ENCODE measurements around the gene PCDHGA1. TPM values are rescaled to one million over a fixed set of nuclear protein-coding genes. Genes with fewer than 3 reads are reported as not detected.
A peak's percentile ranks its signal among the peaks of the same experiment; 100 is the strongest.

PCDHGA1 gene
- polyA plus RNA-seq, 1 experiment, result 1.8 TPM

GRCh38 chr5:141477815-141478214 lies 147.5 kb downstream of the PCDHGA1 start:
- POLR2A ChIA-PET, result no interaction called here
- Histone ChIP-seq H3K4me3 (ENCODE audit: low read depth, low read length) (peak overlapping the region; percentile 53), H3K27me3 (ENCODE audit: control insufficient read depth, insufficient read depth, low read length) (no peaks in the 10 kb centered on the region), H3K36me3 (ENCODE audit: control insufficient read depth, insufficient read depth, low read length) (no peaks in the 10 kb centered on the region)
- DNase-seq (ENCODE audit: low read depth), result no peak
- TF ChIP-seq, protein P1, sequence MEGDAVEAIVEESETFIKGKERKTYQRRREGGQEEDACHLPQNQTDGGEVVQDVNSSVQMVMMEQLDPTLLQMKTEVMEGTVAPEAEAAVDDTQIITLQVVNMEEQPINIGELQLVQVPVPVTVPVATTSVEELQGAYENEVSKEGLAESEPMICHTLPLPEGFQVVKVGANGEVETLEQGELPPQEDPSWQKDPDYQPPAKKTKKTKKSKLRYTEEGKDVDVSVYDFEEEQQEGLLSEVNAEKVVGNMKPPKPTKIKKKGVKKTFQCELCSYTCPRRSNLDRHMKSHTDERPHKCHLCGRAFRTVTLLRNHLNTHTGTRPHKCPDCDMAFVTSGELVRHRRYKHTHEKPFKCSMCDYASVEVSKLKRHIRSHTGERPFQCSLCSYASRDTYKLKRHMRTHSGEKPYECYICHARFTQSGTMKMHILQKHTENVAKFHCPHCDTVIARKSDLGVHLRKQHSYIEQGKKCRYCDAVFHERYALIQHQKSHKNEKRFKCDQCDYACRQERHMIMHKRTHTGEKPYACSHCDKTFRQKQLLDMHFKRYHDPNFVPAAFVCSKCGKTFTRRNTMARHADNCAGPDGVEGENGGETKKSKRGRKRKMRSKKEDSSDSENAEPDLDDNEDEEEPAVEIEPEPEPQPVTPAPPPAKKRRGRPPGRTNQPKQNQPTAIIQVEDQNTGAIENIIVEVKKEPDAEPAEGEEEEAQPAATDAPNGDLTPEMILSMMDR (IDR thresholded peaks at IDR 0.05; ENCODE audit: insufficient read depth, low read depth, low read length), result no peak
- CTCF ChIA-PET, result interaction anchor here (0.8 to 4.9 kb wide), 12 partner anchors 9 to 86 kb away, joined by 3 to 46 read pairs (median 6); partner anchors contain the start of genes PCDHGA12, PCDHGB7 and PCDHGC5

- Histone ChIP-seq H3K4me3 (ENCODE audit: low read depth, low read length) (peak overlapping the region; percentile 53), H3K36me3 (ENCODE audit: control insufficient read depth, insufficient read depth, low read length) (no peaks in the 10 kb centered on the region), H3K27me3 (ENCODE audit: control insufficient read depth, insufficient read depth, low read length) (no peaks in the 10 kb centered on the region)
- ChIA-PET POLR2A (interaction anchor here (0.6 kb wide), 1 partner anchor 10 kb away, joined by 3 read pairs; the partner anchor contains the start of gene PCDHGC5), CTCF (interaction anchor here (0.6 to 4.9 kb wide), 14 partner anchors 8 to 123 kb away, joined by 3 to 46 read pairs (median 4); partner anchors contain the start of genes PCDHGA4, PCDHGB7 and PCDHGC5)
- no peak for DNase-seq (ENCODE audit: low read depth)
- TF ChIP-seq, protein P1 (IDR thresholded peaks at IDR 0.05; ENCODE audit: insufficient read depth, low read depth, low read length), result peak; percentile 44
Measured at GRCh38 chr5:141478321-141478945, 148.1 kb downstream of the PCDHGA1 start.

DNA sequence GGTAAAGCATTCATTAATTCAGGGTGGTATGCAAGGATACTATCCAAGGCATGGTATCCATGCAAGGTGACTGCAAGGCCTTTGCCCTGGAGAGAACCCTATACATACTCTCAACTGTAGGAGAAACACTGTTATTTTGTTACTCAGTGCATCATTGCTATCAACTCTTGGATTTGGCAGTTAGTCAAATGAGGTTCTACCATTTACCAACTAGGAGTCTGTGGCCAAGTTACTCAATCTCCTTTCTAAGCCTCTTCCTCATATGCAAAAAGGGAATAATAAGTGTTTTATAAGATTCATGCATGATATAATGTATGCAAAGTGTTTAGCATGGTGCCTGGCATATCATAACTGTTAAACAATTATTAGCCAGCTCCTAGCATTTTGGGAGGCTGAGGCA lies 149.5 kb downstream of the PCDHGA1 start:
- H3K27me3 ChIP-seq (ENCODE audit: control insufficient read depth, insufficient read depth, low read length), result no peaks in the 10 kb centered on the region
- ChIA-PET CTCF (interaction anchor here (0.6 to 1.7 kb wide), 3 partner anchors 78 to 307 kb away, joined by 3 to 6 read pairs (median 3); no protein-coding TSS in a partner anchor), POLR2A (no interaction called here)
- no peaks in the 10 kb centered on the region for H3K36me3 ChIP-seq (ENCODE audit: control insufficient read depth, insufficient read depth, low read length)
- TF ChIP-seq, protein P1 (IDR thresholded peaks at IDR 0.05; ENCODE audit: insufficient read depth, low read depth, low read length), result no peak
- no peak overlapping the region for H3K4me3 ChIP-seq (ENCODE audit: low read depth, low read length)
- DNase-seq (ENCODE audit: low read depth), result no peak

- CTCF ChIA-PET, result interaction anchor here (0.6 to 2.6 kb wide), 5 partner anchors 9 to 74 kb away, joined by 3 to 5 read pairs (median 3); no protein-coding TSS in a partner anchor
- peaks cover 9% of the 10 kb centered on the region; the same call in 1 of the 2 replicates for H3K36me3 ChIP-seq (ENCODE audit: control insufficient read depth, insufficient read depth, low read length)
- no peak for DNase-seq (ENCODE audit: low read depth)
- TF ChIP-seq, protein P1 (IDR thresholded peaks at IDR 0.05; ENCODE audit: insufficient read depth, low read depth, low read length), result no peak
- no peak overlapping the region for H3K4me3 ChIP-seq (ENCODE audit: low read depth, low read length)
- H3K27me3 ChIP-seq (ENCODE audit: control insufficient read depth, insufficient read depth, low read length), result no peaks in the 10 kb centered on the region
- POLR2A ChIA-PET, result no interaction called here
Measured at GRCh38 chr5:141483902-141484301, 153.6 kb downstream of the PCDHGA1 start.

- TF ChIP-seq, protein P1 (IDR thresholded peaks at IDR 0.05; ENCODE audit: insufficient read depth, low read depth, low read length), result no peak
- Histone ChIP-seq H3K4me3 (ENCODE audit: low read depth, low read length) (no peak overlapping the region), H3K36me3 (ENCODE audit: control insufficient read depth, insufficient read depth, low read length) (peaks cover 9% of the 10 kb centered on the region; the same call in 1 of the 2 replicates), H3K27me3 (ENCODE audit: control insufficient read depth, insufficient read depth, low read length) (no peaks in the 10 kb centered on the region)
- ChIA-PET CTCF (interaction anchor here (0.6 to 2.6 kb wide), 5 partner anchors 8 to 74 kb away, joined by 3 to 5 read pairs (median 3); no protein-coding TSS in a partner anchor), POLR2A (no interaction called here)
- DNase-seq (ENCODE audit: low read depth), result no peak
Measured at GRCh38 chr5:141484310-141484640, 154.0 kb downstream of the PCDHGA1 start.
